SK-N-SH treated with all-trans-retinoic acid at 6 μM for 48 hours (cell line): ENCODE measurements around the gene CD83.

ENCODE experiments used
- ATAC-seq: fragments of 200-7000 bp; cut with Tn5 transposase; 3 replicates; pipeline ENCODE4 v1.9.1; 2020; ENCODE audit warnings: mild to moderate bottlenecking, moderate library complexity
- BACH2 ChIP-seq: fragments of 250-450 bp; sonication (Bioruptor Pico); IDR thresholded peaks from 2 replicates; pipeline ENCODE4 v1.9.0; 2021; ENCODE audit warnings: mild to moderate bottlenecking, borderline replicate concordance
- CREB5 ChIP-seq: fragments of 250-450 bp; sonication (Bioruptor Pico); IDR thresholded peaks from 2 replicates; pipeline ENCODE4 v1.5.1; 2020; ENCODE audit warnings: low read depth, mild to moderate bottlenecking, moderate library complexity
- CSDC2 ChIP-seq: fragments of 250-450 bp; sonication (Bioruptor Pico); IDR thresholded peaks from 2 replicates; pipeline ENCODE4 v1.5.0; 2020; ENCODE audit warnings: mild to moderate bottlenecking, moderate library complexity
- ESRRG ChIP-seq: fragments of 250-450 bp; sonication (Bioruptor Pico); IDR thresholded peaks from 2 replicates; pipeline ENCODE4 v1.6.1; 2021; ENCODE audit warnings: mild to moderate bottlenecking
- GLIS3 ChIP-seq: fragments of 250-450 bp; sonication (Bioruptor Pico); IDR thresholded peaks from 2 replicates; pipeline ENCODE4 v1.5.0; 2020; ENCODE audit warnings: mild to moderate bottlenecking, moderate library complexity
- ISL1 ChIP-seq: fragments of 250-450 bp; sonication (Bioruptor Pico); IDR thresholded peaks from 2 replicates; pipeline ENCODE4 v2.1.2; 2022; ENCODE audit warnings: mild to moderate bottlenecking, moderate library complexity
- OSR1 ChIP-seq: fragments of 250-450 bp; sonication (Bioruptor Pico); IDR thresholded peaks from 2 replicates; pipeline ENCODE4 v1.8.0; 2022; ENCODE audit warnings: moderate library complexity, mild to moderate bottlenecking, inconsistent platforms
- PATZ1 ChIP-seq: fragments of 250-450 bp; sonication (Bioruptor Pico); IDR thresholded peaks from 2 replicates; pipeline ENCODE4 v1.8.0; 2020; ENCODE audit warnings: mild to moderate bottlenecking, moderate library complexity, borderline replicate concordance
- POU6F1 ChIP-seq: fragments of 250-450 bp; sonication (Bioruptor Pico); IDR thresholded peaks from 2 replicates; pipeline ENCODE4 v1.8.0; 2021; ENCODE audit warnings: low read depth, mild to moderate bottlenecking, moderate library complexity, borderline replicate concordance
- PPARA ChIP-seq: fragments of 250-450 bp; sonication (Bioruptor Pico); IDR thresholded peaks from 2 replicates; pipeline ENCODE4 v1.5.0; 2020; ENCODE audit warnings: mild to moderate bottlenecking, borderline replicate concordance
- RARB ChIP-seq: fragments of 250-450 bp; sonication (Bioruptor Pico); IDR thresholded peaks from 2 replicates; pipeline ENCODE4 v1.8.0; 2021; ENCODE audit warnings: mild to moderate bottlenecking, moderate library complexity
- SNAI2 ChIP-seq: fragments of 250-450 bp; sonication (Bioruptor Pico); IDR thresholded peaks from 2 replicates; pipeline ENCODE4 v1.5.0; 2020; ENCODE audit warnings: mild to moderate bottlenecking, moderate library complexity
- TCF4 ChIP-seq: fragments of 250-450 bp; sonication (Bioruptor Pico); IDR thresholded peaks from 2 replicates; pipeline ENCODE4 v1.8.0; 2021; ENCODE audit warnings: mild to moderate bottlenecking, moderate library complexity, borderline replicate concordance
- TOX ChIP-seq: fragments of 250-450 bp; sonication (Bioruptor Pico); IDR thresholded peaks from 2 replicates; pipeline ENCODE4 v1.8.0; 2021; ENCODE audit warnings: mild to moderate bottlenecking, moderate library complexity, borderline replicate concordance
- TSHZ2 ChIP-seq: fragments of 250-450 bp; sonication (Bioruptor Pico); IDR thresholded peaks from 2 replicates; pipeline ENCODE4 v1.5.0; 2020; ENCODE audit warnings: mild to moderate bottlenecking, moderate library complexity
- ZC3H10 ChIP-seq: fragments of 250-450 bp; sonication (Bioruptor Pico); IDR thresholded peaks from 2 replicates; pipeline ENCODE4 v1.5.1; 2021; ENCODE audit warnings: mild to moderate bottlenecking, moderate library complexity
- ZFP3 ChIP-seq: fragments of 250-450 bp; sonication (Bioruptor Pico); IDR thresholded peaks from 2 replicates; pipeline ENCODE4 v1.5.0; 2020; ENCODE audit warnings: mild to moderate bottlenecking, moderate library complexity
- ZFP30 ChIP-seq: fragments of 450-650 bp; formaldehyde crosslinking; IDR thresholded peaks from 2 replicates; pipeline ENCODE4 v1.5.0; 2022; ENCODE audit warnings: mild to moderate bottlenecking, moderate library complexity
- ZNF565 ChIP-seq: fragments of 450-650 bp; formaldehyde crosslinking; conservative IDR thresholded peaks from 2 replicates; pipeline ENCODE4 v1.5.0; 2020; ENCODE audit warnings: low read depth, mild to moderate bottlenecking, moderate library complexity
- ZNF70 ChIP-seq: fragments of 450-650 bp; formaldehyde crosslinking; IDR thresholded peaks from 2 replicates; pipeline ENCODE4 v1.5.0; 2020; ENCODE audit warnings: mild to moderate bottlenecking, moderate library complexity
- ZNF8 ChIP-seq: fragments of 450-650 bp; formaldehyde crosslinking; IDR thresholded peaks from 2 replicates; pipeline ENCODE4 v1.5.0; 2020; ENCODE audit warnings: mild to moderate bottlenecking, moderate library complexity

The CD83 gene

GRCh38 chr6:14119784-14120183, 2.2 kb downstream of the CD83 start:
- no peak for ATAC-seq
- TF ChIP-seq OSR1 (no peak), RARB (CRISPR knock-in tag) (no peak), ESRRG (no peak)

- TF ChIP-seq ZFP3 (CRISPR knock-in tag): no peak
- no peak for TF ChIP-seq CREB5 (CRISPR knock-in tag)
- TF ChIP-seq SNAI2 (CRISPR knock-in tag): no peak
- no peak for TF ChIP-seq ESRRG
- TF ChIP-seq BACH2 (CRISPR knock-in tag): no peak
- TF ChIP-seq CSDC2 (CRISPR knock-in tag): no peak
- no peak for TF ChIP-seq ZC3H10 (CRISPR knock-in tag)
- TF ChIP-seq TOX (CRISPR knock-in tag): no peak
- TF ChIP-seq TCF4 (CRISPR knock-in tag): no peak
- no peak for TF ChIP-seq GLIS3 (CRISPR knock-in tag)
- no peak for TF ChIP-seq ZNF70 (CRISPR knock-in tag)
- no peak for TF ChIP-seq ZNF565 (CRISPR knock-in tag)
- no peak for TF ChIP-seq RARB (CRISPR knock-in tag)
- TF ChIP-seq POU6F1 (CRISPR knock-in tag): no peak
- TF ChIP-seq PATZ1 (CRISPR knock-in tag): no peak
- TF ChIP-seq TSHZ2 (CRISPR knock-in tag): no peak
- no peak for TF ChIP-seq OSR1
- TF ChIP-seq ZNF8 (CRISPR knock-in tag): no peak
- ATAC-seq: no peak
These were observed 3.0 kb downstream of the CD83 start for GRCh38 chr6:14120546-14120945.

- TF ChIP-seq TOX (CRISPR knock-in tag) (no peak), ISL1 (CRISPR knock-in tag) (no peak), ZFP30 (CRISPR knock-in tag) (no peak), TSHZ2 (CRISPR knock-in tag) (no peak), TCF4 (CRISPR knock-in tag) (no peak), ZNF565 (CRISPR knock-in tag) (no peak), RARB (CRISPR knock-in tag) (no peak), GLIS3 (CRISPR knock-in tag) (no peak), ZNF8 (CRISPR knock-in tag) (no peak), PPARA (CRISPR knock-in tag) (no peak), ZNF70 (CRISPR knock-in tag) (no peak), BACH2 (CRISPR knock-in tag) (no peak), OSR1 (no peak), ESRRG (no peak), POU6F1 (CRISPR knock-in tag) (no peak), CSDC2 (CRISPR knock-in tag) (no peak)
- ATAC-seq: no peak
These were observed 4.4 kb downstream of the CD83 start for GRCh38 chr6:14121936-14122344.
